Measurements from ENCODE around the gene PHOX2B. TPM values are rescaled to one million over a fixed set of nuclear protein-coding genes. Genes with fewer than 3 reads are reported as not detected.
"Not testable (repeated sequence)": the region's sequence is repeated elsewhere in the genome, so short reads cannot be mapped to it uniquely, and the experiment has no call there.

Gene PHOX2B
- total and polyA plus RNA-seq, 2 of the 4 experiments (the other 2 are of a cell fraction) = not detected

DNA sequence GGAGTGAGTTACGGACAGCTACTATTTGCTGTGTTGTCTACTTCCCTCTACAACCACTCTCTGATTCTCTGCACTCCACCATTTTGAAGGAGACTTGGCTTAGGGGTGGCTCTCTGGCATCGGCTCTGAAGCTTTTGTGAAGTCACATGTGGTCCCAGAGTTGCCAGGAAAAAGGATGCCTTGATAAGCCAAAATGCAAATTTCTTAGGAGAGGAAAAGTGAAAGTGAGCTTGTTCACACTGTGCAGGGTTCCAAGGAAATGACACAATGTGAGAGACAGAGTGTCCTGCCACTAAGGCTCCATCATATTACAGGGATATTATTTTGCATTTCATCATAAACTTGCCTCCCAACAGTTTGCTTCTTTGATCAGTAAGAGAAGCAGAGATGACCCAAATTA lies 7.2 kb downstream of the PHOX2B start:
- Histone ChIP-seq H3K9me3 (ENCODE audit: control insufficient read depth, insufficient read depth, low read length) (peaks cover 15% of the 10 kb centered on the region), H3K18ac (ENCODE audit: low read depth, low read length) (no peak overlapping the region), H3K36me3 (ENCODE audit: control insufficient read depth, insufficient read depth, low read length) (no peaks in the 10 kb centered on the region), H2AK9ac (replicated peaks; ENCODE audit: low read depth, low read length, poor library complexity) (no peak overlapping the region), H3K4me1 (ENCODE audit: control insufficient read depth, insufficient read depth, low read length) (no peaks in the 10 kb centered on the region; the same call in 1 of the 2 replicates), H2BK5ac (ENCODE audit: low read depth, low read length, poor library complexity, severe bottlenecking) (no peak overlapping the region), H3K79me1 (ENCODE audit: low read depth in 1 of 2, low read length in 2 of 2) (no peaks in the 10 kb centered on the region), H3K4me2 (ENCODE audit: low read depth, low read length) (no peak overlapping the region), H3K56ac (ENCODE audit: extremely low read depth, insufficient read depth, low read length) (no peak overlapping the region), H3K4me3 (ENCODE audit: insufficient read depth, low read depth, low read length) (no peak overlapping the region), H2BK20ac (ENCODE audit: low read depth, low read length) (no peak overlapping the region), H3K23ac (ENCODE audit: low read depth, low read length) (no peak overlapping the region), H3K4ac (ENCODE audit: low read depth, low read length) (no peak overlapping the region), H3K27me3 (ENCODE audit: control insufficient read depth, insufficient read depth, low read length) (peaks cover 60% of the 10 kb centered on the region), H4K20me1 (ENCODE audit: insufficient read depth, low read length) (no peaks in the 10 kb centered on the region), H3K14ac (replicated peaks; ENCODE audit: low read depth, low read length) (no peak overlapping the region), H3K9ac (ENCODE audit: low read depth, low read length) (no peak overlapping the region), H2AK5ac (ENCODE audit: low read depth, low read length) (no peak overlapping the region), H2BK15ac (ENCODE audit: low read depth, low read length) (no peak overlapping the region), H2BK120ac (ENCODE audit: low read depth, low read length) (no peak overlapping the region), H4K91ac (ENCODE audit: insufficient read depth, low read depth, low read length) (no peak overlapping the region), H4K5ac (ENCODE audit: low read depth, low read length) (no peak overlapping the region), H3K27ac (ENCODE audit: insufficient read depth, low read length) (no peak overlapping the region), H4K8ac (ENCODE audit: low read depth in 2 of 2, low read length in 2 of 2) (no peak overlapping the region), H3K9me1 (ENCODE audit: insufficient read depth, low read length) (no peaks in the 10 kb centered on the region), H2AFZ (replicated peaks; ENCODE audit: low read length, poor library complexity) (no peak overlapping the region)
- no peak for ATAC-seq (ENCODE audit: low read depth)
- no CpG with 5 or more reads among the region's 2 CpGs for WGBS, 2 experiments (ENCODE audit: extremely low coverage in 2 of 2, insufficient read length in 1 of 2)
- DNase-seq = no peak
- dilution Hi-C loops (cut with HindIII; ENCODE audit: low sequenced_read_pairs, unreplicated experiment) = no loop called here
- no TSS peak for BruUV-seq (replicated peaks)
- in situ Hi-C loops (cut with MboI; ENCODE audit: low sequenced_read_pairs) = no loop called here
- POLR2A ChIA-PET (ENCODE audit: unreplicated experiment) = no interaction called here
- CTCF ChIA-PET = interaction anchor here (0.5 kb wide), 1 partner anchor 475 kb away, joined by 5 read pairs; no protein-coding TSS in a partner anchor
- intact Hi-C loops (cut with micrococcal nuclease) = no loop called here
- TF ChIP-seq RCOR1 (IDR thresholded peaks at IDR 0.05; ENCODE audit: insufficient replicate concordance, low read length) (no peak), RFX5 (IDR thresholded peaks at IDR 0.05; ENCODE audit: low read depth, low read length) (no peak), RAD21 (IDR thresholded peaks at IDR 0.05; ENCODE audit: low read length) (no peak), NFE2L2 (IDR thresholded peaks at IDR 0.05; ENCODE audit: low read depth, low read length) (no peak)
- TF ChIP-seq, protein P1, sequence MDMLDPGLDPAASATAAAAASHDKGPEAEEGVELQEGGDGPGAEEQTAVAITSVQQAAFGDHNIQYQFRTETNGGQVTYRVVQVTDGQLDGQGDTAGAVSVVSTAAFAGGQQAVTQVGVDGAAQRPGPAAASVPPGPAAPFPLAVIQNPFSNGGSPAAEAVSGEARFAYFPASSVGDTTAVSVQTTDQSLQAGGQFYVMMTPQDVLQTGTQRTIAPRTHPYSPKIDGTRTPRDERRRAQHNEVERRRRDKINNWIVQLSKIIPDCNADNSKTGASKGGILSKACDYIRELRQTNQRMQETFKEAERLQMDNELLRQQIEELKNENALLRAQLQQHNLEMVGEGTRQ (IDR thresholded peaks at IDR 0.05; ENCODE audit: low read depth, low read length) = no peak

DNA sequence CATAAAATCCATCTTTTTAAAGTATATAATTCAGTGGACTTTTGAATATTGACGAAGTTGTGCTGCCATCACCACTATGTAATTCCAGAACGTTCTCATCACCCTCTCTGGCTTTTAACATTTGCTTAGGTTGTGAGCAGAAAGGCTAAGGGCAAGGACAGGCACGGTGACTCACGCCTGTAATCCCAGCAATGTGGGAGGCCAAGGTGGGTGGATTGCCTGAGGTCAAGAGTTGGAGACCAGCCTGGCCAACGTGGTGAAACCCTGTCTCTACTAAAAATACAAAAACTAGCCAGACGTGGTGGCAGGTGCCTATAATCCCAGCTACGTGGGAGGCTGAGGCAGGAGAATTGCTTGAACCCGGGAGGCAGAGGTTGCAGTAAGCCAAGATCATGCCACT lies 11.0 kb downstream of the PHOX2B start:
- H3K4me3 ChIP-seq (ENCODE audit: insufficient read depth, low read depth, low read length); ATAC-seq (ENCODE audit: low read depth); H2BK5ac ChIP-seq (ENCODE audit: low read depth, low read length, poor library complexity, severe bottlenecking); H2AK9ac ChIP-seq (replicated peaks; ENCODE audit: low read depth, low read length, poor library complexity); H3K18ac ChIP-seq (ENCODE audit: low read depth, low read length); H3K14ac ChIP-seq (replicated peaks; ENCODE audit: low read depth, low read length); intact Hi-C loops (cut with micrococcal nuclease); H2AK5ac ChIP-seq (ENCODE audit: low read depth, low read length); H2AFZ ChIP-seq (replicated peaks; ENCODE audit: low read length, poor library complexity); H3K9ac ChIP-seq (ENCODE audit: low read depth, low read length); POLR2A ChIA-PET (ENCODE audit: unreplicated experiment); H3K56ac ChIP-seq (ENCODE audit: extremely low read depth, insufficient read depth, low read length); CTCF ChIA-PET; H3K9me1 ChIP-seq (ENCODE audit: insufficient read depth, low read length); dilution Hi-C loops (cut with HindIII; ENCODE audit: low sequenced_read_pairs, unreplicated experiment); H3K36me3 ChIP-seq (ENCODE audit: control insufficient read depth, insufficient read depth, low read length); H4K20me1 ChIP-seq (ENCODE audit: insufficient read depth, low read length); H3K23ac ChIP-seq (ENCODE audit: low read depth, low read length); H3K4ac ChIP-seq (ENCODE audit: low read depth, low read length); H2BK20ac ChIP-seq (ENCODE audit: low read depth, low read length); H3K27ac ChIP-seq (ENCODE audit: insufficient read depth, low read length); H4K8ac ChIP-seq (ENCODE audit: low read depth in 2 of 2, low read length in 2 of 2); H2BK15ac ChIP-seq (ENCODE audit: low read depth, low read length); H4K91ac ChIP-seq (ENCODE audit: insufficient read depth, low read depth, low read length); H4K5ac ChIP-seq (ENCODE audit: low read depth, low read length); H2BK120ac ChIP-seq (ENCODE audit: low read depth, low read length); DNase-seq; H3K9me3 ChIP-seq (ENCODE audit: control insufficient read depth, insufficient read depth, low read length); H3K4me1 ChIP-seq (ENCODE audit: control insufficient read depth, insufficient read depth, low read length); H3K79me1 ChIP-seq (ENCODE audit: low read depth in 1 of 2, low read length in 2 of 2); BruUV-seq (replicated peaks); in situ Hi-C loops (cut with MboI; ENCODE audit: low sequenced_read_pairs); H3K4me2 ChIP-seq (ENCODE audit: low read depth, low read length): not testable (repeated sequence)
- H3K27me3 ChIP-seq (ENCODE audit: control insufficient read depth, insufficient read depth, low read length) = peaks cover 25% of the 10 kb centered on the region
- no CpG with 5 or more reads among the region's 8 CpGs for WGBS, 2 experiments (ENCODE audit: extremely low coverage in 2 of 2, insufficient read length in 1 of 2)

Data from IMR-90 (cell line).